Neural cell (in vitro differentiated cells): ENCODE data around the gene LRRC10B. TPM values are rescaled to one million over a fixed set of nuclear protein-coding genes. Genes with fewer than 3 reads are reported as not detected.

Source experiments
- H2AFZ ChIP-seq: fragments of 200-600, 300-800 bp; sonication (generic), shearing (Covaris generic); 2 replicates; pipeline ENCODE4 v1.6.0; 2014; ENCODE audit warnings: low read depth, mild to moderate bottlenecking, antibody characterized with exemption, low read length, moderate library complexity
- H3F3A ChIP-seq: fragments of 200-600 bp; shearing (Covaris generic); 2 replicates; pipeline ENCODE4 v1.6.1; 2016; ENCODE audit warnings: mild to moderate bottlenecking, moderate library complexity, mixed read lengths, antibody characterized with exemption, low read length; ENCODE audit not compliant: insufficient read depth, poor library complexity, severe bottlenecking
- H3K27ac ChIP-seq: fragments of 200-600, 300-800 bp; sonication (generic), shearing (Covaris generic); 2 replicates; pipeline ENCODE4 v1.5.1; 2014; ENCODE audit warnings: mild to moderate bottlenecking, low read length, moderate library complexity
- H3K27me3 ChIP-seq: fragments of 300-800, 200-600 bp; sonication (generic), shearing (Covaris generic); 2 replicates; pipeline ENCODE4 v1.6.0; 2014; ENCODE audit warnings: mild to moderate bottlenecking, low read depth, low read length, moderate library complexity; ENCODE audit not compliant: insufficient read depth
- H3K36me3 ChIP-seq: fragments of 300-800, 200-600 bp; sonication (generic), shearing (Covaris generic); 2 replicates; pipeline ENCODE4 v1.5.1; 2014; ENCODE audit warnings: mild to moderate bottlenecking, antibody characterized with exemption, low read length, moderate library complexity; ENCODE audit not compliant: insufficient read depth
- H3K4me2 ChIP-seq: fragments of 300-800, 200-600 bp; sonication (generic), shearing (Covaris generic); 2 replicates; pipeline ENCODE4 v1.6.0; 2014; ENCODE audit warnings: mild to moderate bottlenecking, low read length
- H3K4me3 ChIP-seq: fragments of 300-800, 200-600 bp; sonication (generic), shearing (Covaris generic); 2 replicates; pipeline ENCODE4 v1.5.1; 2014; ENCODE audit warnings: mild to moderate bottlenecking, low read length, moderate library complexity
- H3K79me2 ChIP-seq: fragments of 200-600 bp; shearing (Covaris generic); replicated peaks from 2 replicates; pipeline ENCODE4 v1.6.0; 2014; ENCODE audit warnings: mild to moderate bottlenecking, low read length, moderate library complexity; ENCODE audit not compliant: insufficient read depth
- H3K9ac ChIP-seq: fragments of 300-800, 200-600 bp; sonication (generic), shearing (Covaris generic); 2 replicates; pipeline ENCODE4 v1.6.1; 2016; ENCODE audit warnings: mild to moderate bottlenecking, low read length, mixed read lengths
- H3K9me2 ChIP-seq: fragments of 200-600 bp; shearing (Covaris generic); 2 replicates; pipeline ENCODE4 v1.6.1; 2016; ENCODE audit warnings: mild to moderate bottlenecking, low read length, mixed read lengths; ENCODE audit not compliant: insufficient read depth
- H3K9me3 ChIP-seq: fragments of 200-600, 300-800 bp; sonication (generic), shearing (Covaris generic); 2 replicates; pipeline ENCODE4 v1.6.1; 2016; ENCODE audit warnings: mild to moderate bottlenecking, mixed run types, low read length, moderate library complexity, mixed read lengths
- H4K20me1 ChIP-seq: fragments of 200-600 bp; shearing (Covaris generic); 2 replicates; pipeline ENCODE4 v1.6.1; 2016; ENCODE audit warnings: mild to moderate bottlenecking, mixed run types; ENCODE audit not compliant: insufficient read depth
- EP300 ChIP-seq: fragments of 450-650 bp; conservative IDR thresholded peaks from 2 replicates; pipeline ENCODE4 v1.6.1; 2014; ENCODE audit warnings: antibody characterized with exemption, mild to moderate bottlenecking, moderate library complexity; ENCODE audit not compliant: poor library complexity, severe bottlenecking
- EZH2 ChIP-seq: fragments of 200-600, 300-800 bp; shearing (Covaris generic), sonication (generic); IDR thresholded peaks from 2 replicates; pipeline ENCODE4 v1.6.1; 2014; ENCODE audit warnings: antibody characterized with exemption, low read length, borderline replicate concordance, mild to moderate bottlenecking; ENCODE audit not compliant: insufficient read depth, poor library complexity, severe bottlenecking
- MXI1 ChIP-seq: fragments of 450-650 bp; conservative IDR thresholded peaks from 2 replicates; pipeline ENCODE4 v1.6.1; 2014; ENCODE audit warnings: antibody characterized with exemption, mild to moderate bottlenecking; ENCODE audit not compliant: poor library complexity, severe bottlenecking
- POLR2AphosphoS5 ChIP-seq: IDR thresholded peaks from 2 replicates; pipeline ENCODE4 v1.6.1; 2012
- RAD21 ChIP-seq: fragments of 450-650 bp; conservative IDR thresholded peaks from 2 replicates; pipeline ENCODE4 v1.6.1; 2014; ENCODE audit warnings: antibody characterized with exemption, mild to moderate bottlenecking, moderate library complexity
- SMC3 ChIP-seq: fragments of 450-650 bp; conservative IDR thresholded peaks from 2 replicates; pipeline ENCODE4 v1.6.1; 2014; ENCODE audit warnings: antibody characterized with exemption, mild to moderate bottlenecking, moderate library complexity; ENCODE audit not compliant: poor library complexity
- TAF1 ChIP-seq: IDR thresholded peaks from 2 replicates; pipeline ENCODE4 v1.6.1; 2012; ENCODE audit warnings: low read depth
- polyA plus RNA-seq: library from polyadenylated mRNA; depleted of rRNA; stranded (reverse); fragments of >200 nt; gene quantifications from 2 replicates; pipeline ENCODE4 v1.2.3, GENCODE V29; 2014
- TF ChIP-seq, protein P1 (sequence below): fragments of 450-650 bp; IDR thresholded peaks from 2 replicates; pipeline ENCODE4 v1.5.1; 2014; ENCODE audit warnings: antibody characterized with exemption, mild to moderate bottlenecking, moderate library complexity; ENCODE audit not compliant: poor library complexity, severe bottlenecking
- TF ChIP-seq, protein P2 (sequence below): IDR thresholded peaks from 2 replicates; pipeline ENCODE4 v1.6.1; 2012; ENCODE audit warnings: borderline replicate concordance

Gene LRRC10B
- polyA plus RNA-seq, 1 donor from 2014 or later = 12.4 TPM

DNA sequence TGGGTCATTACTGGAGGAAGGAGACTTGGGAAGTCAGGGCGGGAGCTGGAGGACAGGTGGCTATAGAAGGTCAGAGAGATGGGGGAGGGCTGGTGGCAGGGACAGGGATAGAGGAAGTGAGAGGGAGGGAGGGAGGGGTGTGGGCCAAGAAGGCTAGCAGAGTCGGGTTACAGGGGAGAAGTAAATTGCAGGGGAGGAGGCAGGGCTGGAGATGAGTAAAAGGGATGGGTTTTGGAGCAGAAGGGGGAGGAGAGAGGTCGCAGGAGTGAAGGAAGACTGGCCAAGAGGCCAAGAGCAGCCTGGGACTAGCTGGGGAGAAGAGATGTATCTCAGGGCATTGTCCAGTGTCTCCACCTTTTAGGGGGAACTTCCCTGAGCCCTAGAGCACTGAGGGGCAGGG lies 33.0 kb downstream of the LRRC10B start:
- Histone ChIP-seq H3K4me2 (no peak overlapping the region), H4K20me1 (no peaks in the 10 kb centered on the region), H2AFZ (no peak overlapping the region), H3K9ac (no peak overlapping the region), H3K27ac (no peak overlapping the region), H3K36me3 (no peaks in the 10 kb centered on the region), H3K4me3 (no peak overlapping the region), H3K79me2 (no peaks in the 10 kb centered on the region), H3K9me3 (no peaks in the 10 kb centered on the region), H3F3A (no peaks in the 10 kb centered on the region), H3K9me2 (no peaks in the 10 kb centered on the region), H3K27me3 (no peaks in the 10 kb centered on the region)
- TF ChIP-seq TAF1 (no peak), RAD21 (no peak), SMC3 (no peak), MXI1 (no peak), POLR2AphosphoS5 (no peak), EZH2 (no peak), EP300 (no peak)
- TF ChIP-seq, protein P1, sequence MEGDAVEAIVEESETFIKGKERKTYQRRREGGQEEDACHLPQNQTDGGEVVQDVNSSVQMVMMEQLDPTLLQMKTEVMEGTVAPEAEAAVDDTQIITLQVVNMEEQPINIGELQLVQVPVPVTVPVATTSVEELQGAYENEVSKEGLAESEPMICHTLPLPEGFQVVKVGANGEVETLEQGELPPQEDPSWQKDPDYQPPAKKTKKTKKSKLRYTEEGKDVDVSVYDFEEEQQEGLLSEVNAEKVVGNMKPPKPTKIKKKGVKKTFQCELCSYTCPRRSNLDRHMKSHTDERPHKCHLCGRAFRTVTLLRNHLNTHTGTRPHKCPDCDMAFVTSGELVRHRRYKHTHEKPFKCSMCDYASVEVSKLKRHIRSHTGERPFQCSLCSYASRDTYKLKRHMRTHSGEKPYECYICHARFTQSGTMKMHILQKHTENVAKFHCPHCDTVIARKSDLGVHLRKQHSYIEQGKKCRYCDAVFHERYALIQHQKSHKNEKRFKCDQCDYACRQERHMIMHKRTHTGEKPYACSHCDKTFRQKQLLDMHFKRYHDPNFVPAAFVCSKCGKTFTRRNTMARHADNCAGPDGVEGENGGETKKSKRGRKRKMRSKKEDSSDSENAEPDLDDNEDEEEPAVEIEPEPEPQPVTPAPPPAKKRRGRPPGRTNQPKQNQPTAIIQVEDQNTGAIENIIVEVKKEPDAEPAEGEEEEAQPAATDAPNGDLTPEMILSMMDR = no peak
- TF ChIP-seq, protein P2, sequence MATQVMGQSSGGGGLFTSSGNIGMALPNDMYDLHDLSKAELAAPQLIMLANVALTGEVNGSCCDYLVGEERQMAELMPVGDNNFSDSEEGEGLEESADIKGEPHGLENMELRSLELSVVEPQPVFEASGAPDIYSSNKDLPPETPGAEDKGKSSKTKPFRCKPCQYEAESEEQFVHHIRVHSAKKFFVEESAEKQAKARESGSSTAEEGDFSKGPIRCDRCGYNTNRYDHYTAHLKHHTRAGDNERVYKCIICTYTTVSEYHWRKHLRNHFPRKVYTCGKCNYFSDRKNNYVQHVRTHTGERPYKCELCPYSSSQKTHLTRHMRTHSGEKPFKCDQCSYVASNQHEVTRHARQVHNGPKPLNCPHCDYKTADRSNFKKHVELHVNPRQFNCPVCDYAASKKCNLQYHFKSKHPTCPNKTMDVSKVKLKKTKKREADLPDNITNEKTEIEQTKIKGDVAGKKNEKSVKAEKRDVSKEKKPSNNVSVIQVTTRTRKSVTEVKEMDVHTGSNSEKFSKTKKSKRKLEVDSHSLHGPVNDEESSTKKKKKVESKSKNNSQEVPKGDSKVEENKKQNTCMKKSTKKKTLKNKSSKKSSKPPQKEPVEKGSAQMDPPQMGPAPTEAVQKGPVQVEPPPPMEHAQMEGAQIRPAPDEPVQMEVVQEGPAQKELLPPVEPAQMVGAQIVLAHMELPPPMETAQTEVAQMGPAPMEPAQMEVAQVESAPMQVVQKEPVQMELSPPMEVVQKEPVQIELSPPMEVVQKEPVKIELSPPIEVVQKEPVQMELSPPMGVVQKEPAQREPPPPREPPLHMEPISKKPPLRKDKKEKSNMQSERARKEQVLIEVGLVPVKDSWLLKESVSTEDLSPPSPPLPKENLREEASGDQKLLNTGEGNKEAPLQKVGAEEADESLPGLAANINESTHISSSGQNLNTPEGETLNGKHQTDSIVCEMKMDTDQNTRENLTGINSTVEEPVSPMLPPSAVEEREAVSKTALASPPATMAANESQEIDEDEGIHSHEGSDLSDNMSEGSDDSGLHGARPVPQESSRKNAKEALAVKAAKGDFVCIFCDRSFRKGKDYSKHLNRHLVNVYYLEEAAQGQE = no peak

DNA sequence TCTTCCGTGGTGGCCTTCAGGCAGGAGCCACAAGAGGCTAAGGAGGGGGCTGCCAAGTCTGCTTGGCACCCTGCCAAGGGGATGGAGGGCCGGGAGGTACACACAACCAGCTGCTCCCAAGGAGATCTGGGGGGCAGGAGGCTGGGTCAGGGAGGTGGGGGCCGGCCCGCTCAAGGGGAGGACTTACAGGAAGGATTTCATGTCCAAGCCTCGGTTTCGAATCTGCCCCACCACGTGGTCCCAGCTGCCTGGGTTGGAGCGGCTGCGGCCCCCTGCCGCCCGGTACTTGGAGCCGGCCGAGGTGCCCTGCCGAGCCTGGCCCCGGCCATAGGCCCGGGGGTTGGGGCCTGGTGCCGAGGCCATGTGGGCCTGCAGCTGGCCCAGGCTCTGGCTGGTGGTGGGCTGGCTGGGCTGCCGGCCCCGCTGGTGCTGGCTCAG lies 33.5 kb downstream of the LRRC10B start:
- H3K27me3 ChIP-seq = no peaks in the 10 kb centered on the region
- H3K9me3 ChIP-seq = no peaks in the 10 kb centered on the region
- H3K9ac ChIP-seq = no peak overlapping the region
- no peak overlapping the region for H2AFZ ChIP-seq
- TF ChIP-seq RAD21 = no peak
- TF ChIP-seq SMC3 = no peak
- H3K79me2 ChIP-seq = no peaks in the 10 kb centered on the region
- no peaks in the 10 kb centered on the region for H3K36me3 ChIP-seq
- H3F3A ChIP-seq = no peaks in the 10 kb centered on the region
- H3K27ac ChIP-seq = no peak overlapping the region
- H3K4me2 ChIP-seq = no peak overlapping the region
- H3K9me2 ChIP-seq = no peaks in the 10 kb centered on the region
- no peaks in the 10 kb centered on the region for H4K20me1 ChIP-seq
- H3K4me3 ChIP-seq = no peak overlapping the region

DNA sequence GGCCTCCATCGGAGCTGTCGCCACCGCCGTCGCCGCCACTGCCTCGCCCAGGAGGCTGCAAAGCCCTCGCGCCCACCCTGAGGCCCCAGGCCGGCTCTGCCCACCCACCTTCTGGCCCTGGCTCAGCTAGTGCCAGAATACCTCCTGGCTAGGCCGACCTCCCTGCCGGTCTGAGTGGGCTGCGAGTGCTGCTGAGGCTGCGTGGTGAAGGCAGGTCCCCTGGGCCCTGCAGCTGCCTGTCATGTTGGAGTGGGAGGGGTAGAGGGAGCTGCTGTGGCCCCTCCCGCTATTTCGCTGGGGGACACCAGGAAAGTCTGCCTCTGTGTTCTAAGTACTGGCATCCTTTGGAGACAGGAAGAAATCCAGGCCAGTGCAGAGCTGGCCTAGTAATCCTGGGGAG lies 34.2 kb downstream of the LRRC10B start:
- Histone ChIP-seq H4K20me1 (no peaks in the 10 kb centered on the region), H3K27me3 (no peaks in the 10 kb centered on the region), H3K4me2 (no peak overlapping the region), H3F3A (no peaks in the 10 kb centered on the region), H3K9ac (no peak overlapping the region), H3K9me2 (no peaks in the 10 kb centered on the region), H3K9me3 (no peaks in the 10 kb centered on the region), H3K4me3 (no peak overlapping the region), H3K36me3 (no peaks in the 10 kb centered on the region), H3K27ac (no peak overlapping the region), H3K79me2 (no peaks in the 10 kb centered on the region), H2AFZ (no peak overlapping the region)
- no peak for TF ChIP-seq TAF1
- TF ChIP-seq EP300 = no peak
- TF ChIP-seq RAD21 = no peak
- TF ChIP-seq SMC3 = no peak
- no peak for TF ChIP-seq POLR2AphosphoS5
- TF ChIP-seq, protein P2 = no peak
- TF ChIP-seq, protein P1 = no peak
- TF ChIP-seq EZH2 = no peak
- TF ChIP-seq MXI1 = no peak
